ENCODE results near the gene ATP1B1.

GRCh38 chr1:169060043-169060722 is 46.3 kb upstream of the ATP1B1 start:
- TF ChIP-seq EZH2 (IDR thresholded peaks at IDR 0.05; ENCODE audit: low read length) (no peak), CTCF (optimal IDR thresholded peaks at IDR 0.05 in 1 of 3, IDR thresholded peaks at IDR 0.05 in 1 of 3, conservative IDR thresholded peaks at IDR 0.05 in 1 of 3; ENCODE audit: extremely low read depth in 1 of 3, insufficient read depth in 2 of 3, low read length in 3 of 3) (no peak)
